GM21619 (cell line): ENCODE results near the gene CYP2W1.
A peak's percentile ranks its signal among the peaks of the same experiment; 100 is the strongest.
"Not testable (repeated sequence)": the region's sequence is repeated elsewhere in the genome, so short reads cannot be mapped to it uniquely, and the experiment has no call there.

Experiments
- ATAC-seq: cut with Tn5 transposase; IDR thresholded peaks from one replicate; pipeline ENCODE4 v1.9.1; 2021; ENCODE audit not compliant: unreplicated experiment

CYP2W1 gene

DNA sequence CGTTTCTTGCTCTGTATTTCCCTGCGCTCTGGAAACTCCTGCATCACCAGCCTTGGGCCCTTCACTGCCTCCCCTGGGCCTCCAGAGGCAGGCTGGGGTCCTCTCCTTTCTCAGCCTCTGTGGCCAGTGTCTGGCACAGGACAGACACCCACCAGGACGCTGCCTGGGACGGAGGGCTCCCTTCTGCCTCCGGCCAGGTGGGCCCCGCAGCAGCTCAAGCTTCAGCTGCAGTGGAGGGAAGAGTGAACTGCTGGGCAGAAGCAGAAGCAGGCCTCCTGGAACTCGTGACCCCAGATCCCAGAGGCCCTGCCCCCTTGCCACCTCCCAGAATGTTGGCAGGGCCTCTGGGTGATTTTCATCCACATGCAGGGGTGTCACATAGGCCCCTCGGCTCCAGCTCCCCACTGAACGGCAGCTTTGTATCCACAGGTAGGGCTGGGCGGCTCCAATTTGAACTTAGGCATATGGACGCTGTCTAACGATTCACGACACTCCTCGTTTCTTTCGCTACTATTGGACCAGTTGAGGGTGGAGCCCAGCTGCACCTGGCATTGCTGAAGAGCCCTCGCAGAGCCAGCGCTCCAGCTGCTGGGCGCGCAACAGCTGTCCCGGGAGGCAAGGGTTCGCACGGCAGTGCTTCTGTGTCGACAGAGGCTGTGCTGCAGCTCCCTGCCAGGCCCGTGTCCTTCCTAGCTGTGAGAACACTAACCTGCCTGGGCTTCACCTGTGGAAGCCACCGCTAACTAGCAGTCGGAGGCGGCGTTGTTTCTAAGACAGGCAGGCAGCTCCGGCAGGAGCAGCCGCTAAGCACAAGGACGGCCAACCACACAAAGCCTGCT lies 43.0 kb downstream of the CYP2W1 start:
- no peak for ATAC-seq

DNA sequence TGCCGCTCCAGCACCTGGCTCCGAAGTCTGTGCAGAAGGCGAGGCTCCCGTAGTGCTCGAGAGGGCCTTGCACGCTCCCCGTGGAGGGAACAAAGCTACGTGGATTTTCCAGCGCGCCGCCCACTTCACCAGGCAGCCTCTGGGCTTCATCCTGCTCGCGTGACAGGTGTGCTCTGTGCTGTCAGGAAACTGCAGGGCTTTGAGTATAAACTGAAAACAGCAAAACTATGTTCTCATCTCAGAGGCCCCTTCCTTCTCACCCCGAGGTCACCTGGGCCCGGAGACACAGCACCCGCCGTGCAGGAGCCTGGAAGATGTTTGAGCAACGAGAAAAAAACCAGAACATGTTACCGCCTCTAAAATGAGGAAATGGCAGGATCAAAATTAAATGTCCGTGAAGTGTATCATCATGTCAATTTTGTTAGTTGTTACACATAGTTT lies 43.8 kb downstream of the CYP2W1 start:
- no peak for ATAC-seq

DNA sequence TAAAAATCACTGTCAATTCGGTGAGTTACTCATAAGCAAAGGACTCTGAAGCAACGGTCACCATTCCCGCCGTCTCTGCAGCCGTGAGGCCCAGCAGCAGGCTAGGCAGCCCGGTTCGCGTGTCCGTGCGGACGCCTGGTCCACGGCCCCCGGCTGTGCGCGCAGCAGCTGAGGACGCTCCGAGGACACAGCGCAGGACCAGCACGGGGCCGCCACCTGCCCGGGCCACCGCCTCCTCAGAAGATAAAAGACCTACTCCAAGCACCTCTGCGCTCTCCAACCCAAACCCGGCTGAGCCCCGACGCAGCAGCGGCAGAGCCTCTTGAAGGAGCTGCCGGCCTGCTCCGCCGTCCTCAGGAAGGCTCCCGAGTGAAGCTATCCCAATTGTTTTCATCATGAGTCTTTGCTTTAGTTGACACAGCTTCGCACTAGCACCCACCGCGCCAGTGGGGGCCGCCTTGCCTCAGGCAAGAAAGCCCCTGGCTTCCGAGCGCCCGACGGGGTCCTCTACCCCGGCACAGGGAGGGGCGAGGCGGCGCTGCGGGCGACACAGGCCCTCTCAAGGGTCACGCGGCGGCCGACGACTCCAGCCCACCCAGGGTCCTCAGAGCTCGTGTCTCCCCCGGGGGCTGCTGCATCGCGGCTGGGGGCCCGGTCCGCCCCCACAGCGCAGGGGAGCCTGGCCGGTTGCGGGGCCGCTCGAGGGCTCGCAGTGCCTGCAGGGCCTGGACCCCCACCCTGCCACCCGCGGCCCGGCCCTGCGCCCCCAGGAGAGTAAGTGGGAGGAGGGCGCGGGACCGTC lies 44.5 kb downstream of the CYP2W1 start:
- peak; percentile 3 for ATAC-seq

DNA sequence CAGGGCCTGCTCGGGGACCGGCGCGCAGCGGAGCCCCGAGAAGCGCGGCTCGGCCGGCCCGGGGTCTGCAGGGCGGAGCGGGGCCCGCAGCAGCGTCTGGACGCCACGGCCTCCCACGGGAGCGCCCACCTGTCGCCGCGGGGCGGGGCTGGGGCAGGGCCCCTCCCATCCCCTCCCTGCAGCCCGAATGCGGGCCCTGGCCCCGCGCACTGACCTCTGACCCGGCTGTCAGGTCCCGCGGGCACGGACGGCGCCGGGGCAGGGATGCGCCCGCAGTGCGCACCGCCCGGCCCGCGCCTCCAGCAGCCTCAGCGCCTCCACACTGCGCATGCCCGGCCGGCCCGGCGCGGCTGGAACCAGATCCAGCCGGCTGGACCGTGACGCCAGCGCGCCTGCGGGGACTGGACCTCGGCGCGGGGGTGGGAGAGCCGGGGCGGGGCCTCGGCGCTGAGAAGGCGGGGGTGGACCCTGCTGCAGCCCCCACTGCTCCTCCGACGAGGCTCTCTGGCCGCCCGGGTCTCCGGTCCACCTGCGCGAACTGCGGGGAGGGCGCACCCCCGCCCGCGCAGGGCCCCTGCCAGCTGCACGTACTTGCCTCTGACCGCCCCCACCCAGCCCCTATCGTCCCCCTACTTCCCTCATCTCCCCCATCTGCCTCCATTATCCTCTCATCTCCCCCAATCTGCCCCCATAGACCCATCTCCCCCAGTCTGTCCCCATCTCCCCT lies 45.2 kb downstream of the CYP2W1 start:
- ATAC-seq, result peak; percentile 38

DNA sequence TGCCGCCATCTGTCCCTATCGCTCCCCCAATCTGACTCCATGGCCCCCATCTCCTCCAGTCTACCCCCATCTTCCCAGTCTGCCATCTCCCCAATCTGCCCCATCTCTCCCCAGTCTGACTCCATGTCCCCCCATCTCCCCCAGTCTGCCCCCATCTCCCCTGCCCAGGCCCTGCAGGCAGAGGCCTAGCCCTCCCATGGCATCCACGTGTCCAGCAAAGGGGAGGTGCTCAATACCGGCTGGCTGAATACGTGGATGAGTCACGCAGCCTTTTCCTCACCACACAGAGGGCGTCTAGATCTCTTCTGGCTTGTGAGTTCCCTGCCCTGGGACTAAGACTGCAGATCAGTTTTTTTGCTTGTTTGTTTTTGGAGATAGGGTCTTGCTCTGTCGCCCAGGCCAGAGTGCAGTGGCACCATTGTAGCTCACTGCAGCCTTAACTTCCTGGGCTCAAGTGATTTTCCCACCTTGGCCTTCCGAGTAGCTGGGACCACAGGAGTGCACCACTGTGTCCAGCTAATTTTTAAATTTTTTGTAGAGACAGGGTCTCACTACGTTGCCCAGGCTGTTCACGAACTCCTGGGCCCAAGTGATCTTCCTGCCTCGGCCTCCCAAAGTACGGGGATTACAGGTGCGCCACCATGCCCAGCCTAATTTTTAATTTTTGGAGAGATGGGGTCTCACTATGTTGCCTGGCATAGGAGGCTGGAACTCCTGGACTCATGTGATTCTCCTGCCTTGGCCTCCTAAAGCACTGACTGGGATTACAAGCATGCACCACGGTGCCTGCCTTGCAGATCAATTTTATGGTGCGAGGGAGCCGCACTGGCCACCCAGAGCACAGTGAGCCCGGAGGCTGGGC lies 46.0 kb downstream of the CYP2W1 start:
- no peak for ATAC-seq

DNA sequence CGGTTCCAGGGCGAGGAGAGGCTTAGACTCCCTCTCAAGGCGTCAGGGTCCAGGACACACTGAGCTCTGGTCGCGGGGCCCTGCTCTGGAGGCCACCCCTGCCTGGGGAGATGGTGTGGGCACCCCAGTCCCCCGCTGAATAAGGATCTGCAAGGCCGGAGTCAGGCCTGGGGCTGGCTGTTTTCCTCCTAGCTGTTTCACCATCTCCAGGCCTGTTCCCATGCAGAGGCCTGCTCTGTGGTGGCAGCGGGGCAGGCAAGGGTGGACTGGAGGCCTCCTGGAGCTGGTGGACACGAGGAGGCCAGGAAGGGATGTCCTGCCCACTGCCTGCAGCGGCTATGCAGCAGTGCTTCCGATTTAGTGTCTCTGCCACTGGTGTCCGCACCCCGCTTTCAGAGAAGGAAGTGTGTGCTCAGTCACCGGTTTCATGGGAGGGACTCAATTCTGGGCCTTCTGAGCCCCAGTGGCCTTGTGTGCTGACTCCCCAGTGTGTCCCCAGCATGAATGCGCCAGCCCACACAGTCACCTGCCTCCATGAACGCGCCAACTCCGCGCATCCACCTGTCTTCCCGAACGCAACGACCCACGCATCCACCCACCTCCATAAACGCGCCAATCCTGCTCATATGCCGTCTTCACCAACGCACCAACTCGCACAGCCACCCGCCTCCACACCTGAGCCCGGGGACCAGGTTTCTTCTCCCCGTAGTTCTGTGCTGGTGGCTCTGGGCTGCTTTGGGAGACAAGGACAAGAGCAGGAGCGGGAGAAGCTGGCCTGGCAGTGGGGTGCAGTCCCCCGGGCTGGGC lies 46.9 kb downstream of the CYP2W1 start:
- ATAC-seq, result no peak

DNA sequence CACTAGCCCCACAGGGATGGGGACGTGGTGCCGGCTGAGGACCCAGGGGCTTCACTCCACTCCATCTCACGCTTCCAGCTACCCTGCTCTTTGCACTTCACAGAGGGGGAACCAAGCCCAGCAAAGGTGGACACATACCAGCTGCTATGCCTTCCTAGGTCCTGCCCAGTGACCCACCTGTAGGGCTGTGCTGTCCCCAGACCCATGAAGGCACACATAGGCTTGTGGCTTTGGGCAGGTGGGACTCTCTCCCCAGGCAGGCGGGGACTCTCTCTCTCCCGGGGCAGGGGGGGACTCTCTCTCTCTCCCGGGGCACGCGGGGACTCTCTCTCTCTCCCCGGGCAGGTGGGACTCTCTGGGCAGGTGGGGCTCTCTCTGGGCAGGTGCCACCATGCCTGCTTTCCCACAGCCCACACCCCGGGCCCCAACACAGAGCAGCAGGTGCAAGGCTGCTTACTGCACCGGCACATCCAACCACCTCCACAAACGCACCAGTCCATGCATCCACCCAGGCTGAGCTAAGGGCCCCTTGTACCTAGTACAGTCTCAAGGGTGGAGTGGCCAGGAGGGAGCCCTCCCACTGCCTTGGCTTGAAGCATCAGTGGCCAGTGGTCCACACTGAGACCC lies 47.6 kb downstream of the CYP2W1 start:
- ATAC-seq, result no peak

DNA sequence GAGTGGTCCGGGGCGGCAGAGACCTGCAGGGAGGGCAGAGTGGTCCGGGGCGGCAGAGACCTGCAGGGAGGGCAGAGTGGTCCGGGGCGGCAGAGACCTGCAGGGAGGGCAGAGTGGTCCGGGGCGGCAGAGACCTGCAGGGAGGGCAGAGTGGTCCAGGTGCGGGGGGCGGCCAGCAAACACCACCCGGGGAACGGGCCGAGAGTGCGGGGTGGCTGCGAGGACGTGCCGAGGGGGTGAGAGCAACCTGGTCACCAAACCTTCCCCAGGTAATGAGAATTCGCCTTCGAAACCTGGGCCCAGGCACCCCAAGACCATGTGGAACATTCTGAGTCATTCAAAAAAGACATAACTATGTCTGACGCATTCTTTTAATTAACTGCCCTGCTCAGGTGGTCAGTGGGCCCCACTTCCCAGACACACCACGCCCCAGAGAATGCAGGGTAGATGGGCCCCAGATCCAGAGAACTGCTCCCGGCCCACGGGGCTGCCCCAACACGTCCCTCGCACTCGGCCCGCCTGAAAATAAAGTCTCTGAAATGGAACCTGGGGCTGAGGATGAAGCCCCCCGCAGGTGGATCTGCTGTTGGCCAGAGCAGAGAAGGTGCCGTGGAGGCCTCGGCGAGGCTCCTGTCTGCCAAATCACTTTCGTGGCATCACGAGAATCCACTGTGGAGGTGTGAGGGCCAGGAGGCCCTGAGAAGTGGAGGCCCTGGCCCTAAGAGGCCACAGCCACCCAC lies 48.9 kb downstream of the CYP2W1 start:
- ATAC-seq, result no peak

DNA sequence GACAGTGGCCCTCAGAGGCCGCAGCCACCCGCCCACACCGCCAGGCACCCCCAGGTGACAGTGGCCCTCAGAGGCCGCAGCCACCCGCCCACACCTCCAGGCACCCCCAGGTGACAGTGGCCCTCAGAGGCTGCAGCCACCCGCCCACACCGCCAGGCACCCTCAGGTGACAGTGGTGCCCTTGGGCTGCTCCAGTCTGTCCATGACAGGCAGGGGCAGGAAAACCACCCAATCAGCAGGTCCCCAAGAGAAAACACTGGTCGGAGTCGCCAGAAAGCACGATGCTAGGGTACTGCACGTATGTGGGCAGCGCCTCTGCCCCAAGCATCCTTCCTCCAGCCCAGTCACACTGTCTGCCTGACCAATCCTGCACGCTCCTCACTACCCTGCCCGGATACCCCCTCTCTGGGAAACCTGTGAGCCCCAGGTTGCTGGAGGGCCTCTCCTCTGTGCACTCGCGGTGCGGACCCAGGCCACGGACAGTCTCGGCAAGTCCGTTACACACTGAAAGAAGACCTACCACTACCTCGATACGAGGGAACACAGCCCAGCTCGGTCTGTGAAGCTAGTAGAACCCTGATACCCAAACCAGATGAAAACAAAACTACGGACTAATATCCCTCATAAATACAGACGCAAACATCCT lies 49.7 kb downstream of the CYP2W1 start:
- no peak for ATAC-seq

DNA sequence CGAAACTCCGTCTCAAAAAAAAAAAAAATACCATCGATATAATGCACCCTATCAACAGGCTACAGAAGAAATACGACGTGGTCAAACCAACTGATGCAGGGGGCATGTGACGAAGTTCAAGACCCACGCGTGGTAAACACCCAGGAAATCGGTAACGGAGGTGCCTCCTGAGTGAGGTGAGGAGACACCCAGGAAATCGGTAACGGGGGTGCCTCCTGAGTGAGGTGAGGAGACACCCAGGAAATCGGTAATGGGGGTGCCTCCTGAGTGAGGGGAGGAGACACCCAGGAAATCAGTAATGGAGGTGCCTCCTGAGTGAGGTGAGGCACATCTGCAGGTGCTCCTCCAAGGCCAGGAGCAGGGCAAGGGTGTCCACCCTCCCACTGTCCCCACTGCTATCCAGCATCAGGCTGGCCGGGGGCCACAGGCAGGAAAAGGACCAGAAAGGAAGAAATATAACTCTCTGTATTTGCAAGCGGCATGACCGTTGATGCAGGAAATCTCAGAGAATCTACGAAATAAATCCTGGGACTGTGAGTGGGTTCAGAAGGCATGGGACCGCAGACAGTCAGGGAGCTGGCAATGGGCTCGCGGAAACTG lies 50.7 kb downstream of the CYP2W1 start:
- ATAC-seq, result no peak

DNA sequence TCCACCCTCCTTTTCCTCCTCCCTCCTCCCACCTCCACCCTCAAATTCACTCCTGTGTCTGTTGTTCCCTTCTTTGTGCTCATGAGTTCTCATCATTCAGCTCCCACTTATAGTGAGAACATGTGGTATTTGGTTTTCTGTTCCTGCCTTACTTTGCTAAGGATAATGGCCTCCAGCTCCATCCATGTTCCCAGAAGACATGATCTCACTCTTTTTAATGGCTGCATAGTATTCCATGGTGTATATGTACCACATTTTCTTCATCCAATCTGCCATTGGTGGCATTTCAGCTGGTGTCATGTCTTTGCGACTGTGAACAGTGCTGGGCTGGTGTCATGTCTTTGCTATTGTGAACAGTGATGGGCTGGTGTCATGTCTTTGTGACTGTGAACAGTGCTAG lies 51.8 kb downstream of the CYP2W1 start:
- not testable (repeated sequence) for ATAC-seq

DNA sequence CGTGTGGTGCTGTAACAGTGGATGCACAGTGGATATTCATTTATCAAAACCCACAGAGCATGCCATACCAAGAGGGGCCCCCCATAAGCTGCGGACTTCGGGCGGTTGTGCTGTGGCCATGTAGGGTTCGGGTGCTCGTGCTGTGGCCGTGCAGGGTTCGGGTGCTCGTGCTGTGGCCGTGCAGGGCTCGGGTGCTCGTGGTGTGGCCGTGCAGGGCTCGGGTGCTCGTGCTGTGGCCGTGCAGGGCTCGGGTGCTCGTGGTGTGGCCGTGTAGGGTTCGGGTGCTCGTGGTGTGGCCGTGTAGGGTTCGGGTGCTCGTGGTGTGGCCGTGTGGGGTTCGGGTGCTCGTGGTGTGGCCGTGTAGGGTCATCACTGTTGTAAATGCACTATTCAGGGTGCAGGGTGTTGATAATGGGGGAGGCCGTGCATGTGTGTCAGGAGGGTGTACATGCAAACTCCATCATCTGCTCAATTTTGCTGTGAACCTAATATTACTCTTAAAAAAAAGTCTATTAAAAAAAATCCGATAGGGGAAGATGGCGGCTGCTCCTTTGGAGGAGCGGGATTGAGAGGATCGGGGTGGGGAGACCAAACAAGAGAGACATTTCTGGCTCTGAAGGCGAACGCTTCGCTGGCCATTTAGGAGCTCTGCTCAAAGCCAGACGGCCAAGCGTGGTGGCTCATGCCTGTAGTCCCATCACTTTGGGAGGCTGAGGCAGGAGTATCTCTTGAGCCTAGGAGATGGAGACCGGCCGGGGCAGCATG lies 53.4 kb downstream of the CYP2W1 start:
- not testable (repeated sequence) for ATAC-seq
